Measurements from ENCODE around the gene PBX1. TPM values are rescaled to one million over a fixed set of nuclear protein-coding genes. Genes with fewer than 3 reads are reported as not detected.

The PBX1 gene
- total RNA-seq, 1 donor from 2014 or later, result 29.7 TPM

- no peak for DNase-seq (ENCODE audit: extremely low spot score, unreplicated experiment)
- no peaks in the 10 kb centered on the region for H3K4me1 Mint-ChIP-seq (ENCODE audit: unreplicated experiment)
- H3K36me3 Mint-ChIP-seq (ENCODE audit: unreplicated experiment), result no peaks in the 10 kb centered on the region
- H3K4me3 Mint-ChIP-seq (ENCODE audit: unreplicated experiment), result no peak overlapping the region
- H3K9me3 Mint-ChIP-seq (ENCODE audit: unreplicated experiment), result peaks cover 8% of the 10 kb centered on the region
- H3K27ac Mint-ChIP-seq (ENCODE audit: unreplicated experiment), result no peak overlapping the region
- no peak for TF ChIP-seq CTCF (IDR thresholded peaks at IDR 0.05)
- H3K27me3 Mint-ChIP-seq (ENCODE audit: unreplicated experiment), result no peaks in the 10 kb centered on the region
These were observed 111.8 kb downstream of the PBX1 start for GRCh38 chr1:164670786-164671185.

GRCh38 chr1:164671323-164671965 is 112.5 kb downstream of the PBX1 start:
- no peak for DNase-seq (ENCODE audit: extremely low spot score, unreplicated experiment)
- Mint-ChIP-seq H3K4me1 (ENCODE audit: unreplicated experiment) (no peaks in the 10 kb centered on the region), H3K36me3 (ENCODE audit: unreplicated experiment) (no peaks in the 10 kb centered on the region), H3K9me3 (ENCODE audit: unreplicated experiment) (peaks cover 8% of the 10 kb centered on the region), H3K4me3 (ENCODE audit: unreplicated experiment) (no peak overlapping the region), H3K27me3 (ENCODE audit: unreplicated experiment) (no peaks in the 10 kb centered on the region), H3K27ac (ENCODE audit: unreplicated experiment) (no peak overlapping the region)
- TF ChIP-seq CTCF (IDR thresholded peaks at IDR 0.05), result no peak

- Mint-ChIP-seq H3K9me3 (ENCODE audit: unreplicated experiment) (peaks cover 8% of the 10 kb centered on the region), H3K4me3 (ENCODE audit: unreplicated experiment) (no peak overlapping the region), H3K36me3 (ENCODE audit: unreplicated experiment) (no peaks in the 10 kb centered on the region), H3K27me3 (ENCODE audit: unreplicated experiment) (no peaks in the 10 kb centered on the region), H3K27ac (ENCODE audit: unreplicated experiment) (no peak overlapping the region), H3K4me1 (ENCODE audit: unreplicated experiment) (no peaks in the 10 kb centered on the region)
- no peak for DNase-seq (ENCODE audit: extremely low spot score, unreplicated experiment)
- TF ChIP-seq CTCF (IDR thresholded peaks at IDR 0.05), result no peak
These were observed 113.1 kb downstream of the PBX1 start for GRCh38 chr1:164671966-164672571.

- DNase-seq (ENCODE audit: extremely low spot score, unreplicated experiment), result no peak
- Mint-ChIP-seq H3K27ac (ENCODE audit: unreplicated experiment) (no peak overlapping the region), H3K27me3 (ENCODE audit: unreplicated experiment) (no peaks in the 10 kb centered on the region), H3K4me3 (ENCODE audit: unreplicated experiment) (no peak overlapping the region), H3K36me3 (ENCODE audit: unreplicated experiment) (peaks cover 2% of the 10 kb centered on the region), H3K9me3 (ENCODE audit: unreplicated experiment) (peaks cover 8% of the 10 kb centered on the region), H3K4me1 (ENCODE audit: unreplicated experiment) (no peaks in the 10 kb centered on the region)
- TF ChIP-seq CTCF (IDR thresholded peaks at IDR 0.05), result no peak
These were observed 113.6 kb downstream of the PBX1 start for GRCh38 chr1:164672588-164672987.

- Mint-ChIP-seq H3K27me3 (ENCODE audit: unreplicated experiment) (no peaks in the 10 kb centered on the region), H3K36me3 (ENCODE audit: unreplicated experiment) (peaks cover 2% of the 10 kb centered on the region), H3K9me3 (ENCODE audit: unreplicated experiment) (peaks cover 8% of the 10 kb centered on the region), H3K27ac (ENCODE audit: unreplicated experiment) (no peak overlapping the region), H3K4me3 (ENCODE audit: unreplicated experiment) (no peak overlapping the region), H3K4me1 (ENCODE audit: unreplicated experiment) (no peaks in the 10 kb centered on the region)
- TF ChIP-seq CTCF (IDR thresholded peaks at IDR 0.05), result peak; percentile 53
- DNase-seq (ENCODE audit: extremely low spot score, unreplicated experiment), result no peak
These were observed 114.7 kb downstream of the PBX1 start for GRCh38 chr1:164673584-164674214.

Measured in osteocyte (in vitro differentiated cells).